Large intestine (tissue), 3 donors: Measurements from ENCODE around the gene NFASC. TPM values are rescaled to one million over a fixed set of nuclear protein-coding genes. Genes with fewer than 3 reads are reported as not detected.

ENCODE experiments used
- DNase-seq, 2 donors: peaks; one replicate each; pipeline versions ENCODE4 v3.0.0 to v3.0.0-alpha.2; 2013
- H3K27ac ChIP-seq: one replicate; pipeline ENCODE4 v1.5.1; 2013; ENCODE audit warnings: low read length
- H3K27me3 ChIP-seq: 2 replicates; pipeline ENCODE4 v1.6.1; 2013; ENCODE audit warnings: low read length; ENCODE audit not compliant: control insufficient read depth, insufficient read depth
- H3K36me3 ChIP-seq: 2 replicates; pipeline ENCODE4 v1.6.1; 2013; ENCODE audit warnings: low read length; ENCODE audit not compliant: control insufficient read depth, insufficient read depth
- H3K4me1 ChIP-seq: one replicate; pipeline ENCODE4 v1.6.1; 2013; ENCODE audit warnings: low read length; ENCODE audit not compliant: control insufficient read depth, insufficient read depth
- H3K4me3 ChIP-seq: one replicate; pipeline ENCODE4 v1.5.1; 2013; ENCODE audit warnings: low read length
- H3K9me3 ChIP-seq: one replicate; pipeline ENCODE4 v1.6.1; 2013; ENCODE audit warnings: mild to moderate bottlenecking, low read depth, low read length, moderate library complexity; ENCODE audit not compliant: control insufficient read depth
- WGBS: methylation state at CpG from one replicate; pipeline ENCODE4 v1.1.5; 2013; ENCODE audit warnings: low lambda C conversion rate; ENCODE audit not compliant: insufficient coverage; 5-methylcytosine and 5-hydroxymethylcytosine counted together
- polyA plus RNA-seq: library from polyadenylated mRNA; unstranded; fragments of 120-200 nt; gene quantifications from one replicate; pipeline ENCODE4 v1.2.1, GENCODE V29; 2013

The NFASC gene
- polyA plus RNA-seq, 1 donor: 10.1 TPM

- no peak for DNase-seq
- no peaks in the 10 kb centered on the region for H3K9me3 ChIP-seq
- H3K27ac ChIP-seq: no peak overlapping the region
- no peaks in the 10 kb centered on the region for H3K36me3 ChIP-seq
- no peak overlapping the region for H3K4me3 ChIP-seq
- peaks cover 80% of the 10 kb centered on the region for H3K27me3 ChIP-seq
- H3K4me1 ChIP-seq: no peaks in the 10 kb centered on the region
- no CpG with 5 or more reads among the region's 5 CpGs for WGBS
These were observed 174.1 kb downstream of the NFASC start for GRCh38 chr1:205044741-205045140.

- Histone ChIP-seq H3K4me1 (no peaks in the 10 kb centered on the region), H3K27me3 (peaks cover 80% of the 10 kb centered on the region), H3K4me3 (no peak overlapping the region), H3K27ac (no peak overlapping the region), H3K9me3 (no peaks in the 10 kb centered on the region), H3K36me3 (no peaks in the 10 kb centered on the region)
- WGBS: 25% methylated on average over 1 of the region's 11 CpGs
- DNase-seq: no peak
These were observed 174.5 kb downstream of the NFASC start for GRCh38 chr1:205045146-205045545.

DNA sequence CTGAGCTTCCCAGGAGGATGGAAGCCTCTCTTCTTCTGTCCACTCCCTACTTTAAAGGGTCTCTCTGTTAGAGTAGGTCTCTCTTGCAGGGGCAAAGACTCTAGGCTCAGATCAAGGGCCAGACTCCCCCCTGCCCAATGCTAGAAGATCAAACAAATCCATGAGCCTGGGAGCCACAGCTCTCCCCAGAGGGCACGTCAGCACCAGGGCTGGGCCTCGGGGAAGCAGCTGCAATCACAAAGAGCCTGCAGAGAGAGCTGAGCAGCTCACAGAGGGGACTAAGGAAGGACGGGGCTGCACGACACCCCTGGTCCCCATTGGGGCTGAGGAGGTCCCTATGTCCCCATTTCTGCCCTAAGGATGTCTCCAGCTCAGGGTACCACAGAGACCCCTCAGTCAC is 176.2 kb downstream of the NFASC start:
- Histone ChIP-seq H3K27ac (no peak overlapping the region), H3K9me3 (no peaks in the 10 kb centered on the region), H3K36me3 (no peaks in the 10 kb centered on the region), H3K27me3 (peaks cover 70% of the 10 kb centered on the region), H3K4me1 (no peaks in the 10 kb centered on the region), H3K4me3 (no peak overlapping the region)
- DNase-seq: no peak
- no CpG with 5 or more reads among the region's 4 CpGs for WGBS

DNA sequence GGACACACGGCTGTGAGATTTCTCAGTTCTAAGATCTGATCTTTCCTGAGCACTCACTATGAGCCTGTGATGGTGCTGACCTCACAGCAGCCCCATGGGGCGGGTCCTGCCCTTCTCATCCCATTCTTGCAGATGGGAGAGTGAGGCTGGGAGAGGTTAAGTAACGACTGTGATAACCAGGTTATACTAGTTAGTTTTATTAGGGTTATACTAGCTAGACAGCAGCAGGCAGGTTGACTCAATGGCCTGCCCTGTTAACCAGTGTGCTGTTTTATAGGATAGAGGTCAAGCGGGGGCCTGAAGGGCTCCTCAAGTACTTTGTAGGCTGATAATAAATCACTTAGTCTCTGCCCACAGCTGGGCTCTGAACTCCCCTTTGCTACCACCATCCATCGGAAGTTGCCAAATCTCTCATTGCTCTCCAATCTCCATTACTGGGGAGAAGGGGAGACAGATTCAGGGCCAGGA is 177.1 kb downstream of the NFASC start:
- peaks cover 62% of the 10 kb centered on the region for H3K27me3 ChIP-seq
- no peak for DNase-seq
- no CpG with 5 or more reads among the region's 5 CpGs for WGBS
- H3K4me3 ChIP-seq: no peak overlapping the region
- no peaks in the 10 kb centered on the region for H3K36me3 ChIP-seq
- H3K4me1 ChIP-seq: no peaks in the 10 kb centered on the region
- H3K9me3 ChIP-seq: no peaks in the 10 kb centered on the region
- H3K27ac ChIP-seq: no peak overlapping the region

DNA sequence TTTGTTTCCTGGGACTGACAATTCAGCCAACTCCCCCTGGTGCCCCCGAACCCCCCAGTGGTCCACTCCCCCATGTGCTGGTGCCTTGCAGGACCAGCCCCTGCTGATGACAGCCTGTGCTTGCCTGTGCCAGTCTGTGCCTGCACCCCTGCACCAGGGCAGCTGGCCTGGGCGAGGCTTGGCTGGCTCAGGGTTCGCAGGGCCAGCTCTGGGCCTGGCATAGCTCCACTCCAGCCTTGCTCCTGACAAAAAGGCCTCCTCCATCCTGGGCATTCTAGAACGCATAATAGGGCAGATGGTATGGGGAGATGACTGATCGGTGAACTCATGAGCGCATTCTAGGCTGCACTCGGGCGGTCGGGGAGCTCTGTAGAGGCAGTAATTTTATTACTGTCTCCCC is 177.7 kb downstream of the NFASC start:
- DNase-seq: no peak
- WGBS: no CpG with 5 or more reads among the region's 9 CpGs
- Histone ChIP-seq H3K9me3 (no peaks in the 10 kb centered on the region), H3K27ac (no peak overlapping the region), H3K4me1 (no peaks in the 10 kb centered on the region), H3K27me3 (peaks cover 59% of the 10 kb centered on the region), H3K36me3 (no peaks in the 10 kb centered on the region), H3K4me3 (no peak overlapping the region)

DNA sequence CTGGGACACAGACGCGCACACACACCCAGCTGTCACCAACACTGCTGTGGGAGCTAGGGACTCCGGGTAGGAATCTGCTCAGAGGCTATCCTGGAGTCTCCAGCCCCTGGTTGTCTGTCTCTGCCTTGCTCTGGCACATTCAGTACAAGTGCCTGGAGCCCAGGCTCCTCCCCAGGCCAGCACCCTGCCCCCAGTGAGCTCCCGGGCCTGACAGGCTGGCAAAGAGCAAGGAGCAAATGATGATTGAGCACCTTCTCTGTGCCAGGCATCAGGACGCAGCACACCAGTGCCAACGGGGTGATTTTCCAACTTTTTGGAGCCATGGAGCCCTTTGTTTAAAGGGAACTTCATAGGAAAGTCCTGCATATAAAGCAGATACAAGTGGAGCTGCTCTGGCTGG is 178.8 kb downstream of the NFASC start:
- H3K27me3 ChIP-seq: peaks cover 48% of the 10 kb centered on the region
- no peak overlapping the region for H3K27ac ChIP-seq
- WGBS: no CpG with 5 or more reads among the region's 6 CpGs
- no peak for DNase-seq
- no peaks in the 10 kb centered on the region for H3K4me1 ChIP-seq
- H3K9me3 ChIP-seq: no peaks in the 10 kb centered on the region
- no peak overlapping the region for H3K4me3 ChIP-seq
- H3K36me3 ChIP-seq: no peaks in the 10 kb centered on the region

DNA sequence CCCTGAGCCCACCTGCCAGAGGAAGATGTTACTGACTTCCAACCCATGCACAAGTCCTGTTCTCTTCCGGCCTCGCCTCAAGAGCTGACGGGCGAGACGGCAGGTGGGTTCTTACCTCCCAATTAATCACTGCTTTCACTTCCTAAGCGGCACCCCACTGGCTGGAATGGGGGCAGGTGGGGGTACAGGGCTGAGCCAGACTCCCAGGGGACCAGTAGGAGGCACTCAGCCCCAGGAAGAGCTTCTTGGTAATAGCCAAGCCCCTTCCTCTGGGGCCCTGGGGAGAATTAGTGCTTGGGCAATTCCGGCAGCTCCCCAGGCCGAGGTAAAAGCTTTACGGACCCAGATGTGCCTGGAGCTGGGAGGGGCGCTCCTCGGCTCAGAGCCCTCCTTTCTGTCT is 182.0 kb downstream of the NFASC start:
- Histone ChIP-seq H3K4me3 (no peak overlapping the region), H3K36me3 (no peaks in the 10 kb centered on the region), H3K27me3 (peaks cover 18% of the 10 kb centered on the region), H3K27ac (no peak overlapping the region), H3K9me3 (no peaks in the 10 kb centered on the region), H3K4me1 (no peaks in the 10 kb centered on the region)
- no peak for DNase-seq
- WGBS: no CpG with 5 or more reads among the region's 11 CpGs

GRCh38 chr1:205053296-205053695 is 182.6 kb downstream of the NFASC start:
- WGBS: no CpG with 5 or more reads among the region's 5 CpGs
- Histone ChIP-seq H3K27ac (no peak overlapping the region), H3K4me1 (no peaks in the 10 kb centered on the region), H3K27me3 (peaks cover 12% of the 10 kb centered on the region), H3K36me3 (no peaks in the 10 kb centered on the region), H3K4me3 (no peak overlapping the region), H3K9me3 (no peaks in the 10 kb centered on the region)
- no peak for DNase-seq

DNA sequence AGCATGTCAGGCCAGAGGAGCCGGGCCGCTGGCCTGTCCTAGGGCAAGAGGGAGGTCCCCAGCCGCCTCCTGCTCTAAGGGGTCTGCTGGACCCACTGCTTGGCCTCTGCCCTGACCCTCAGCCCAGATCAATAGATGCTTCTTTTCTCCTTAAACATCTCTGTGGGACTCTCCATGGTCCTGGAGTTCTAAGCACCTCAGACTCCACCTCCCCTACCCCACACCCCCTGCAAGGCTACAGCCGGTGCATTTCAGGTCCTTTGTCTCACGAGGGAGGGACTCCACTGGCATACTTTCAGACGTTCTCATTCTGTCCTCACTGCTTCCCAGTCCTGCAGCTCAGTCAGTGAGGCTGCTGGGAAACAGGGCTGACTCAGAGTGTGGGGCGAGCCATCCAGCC is 183.4 kb downstream of the NFASC start:
- Histone ChIP-seq H3K4me1 (no peaks in the 10 kb centered on the region), H3K27me3 (peaks cover 7% of the 10 kb centered on the region), H3K36me3 (no peaks in the 10 kb centered on the region), H3K27ac (no peak overlapping the region), H3K9me3 (no peaks in the 10 kb centered on the region), H3K4me3 (no peak overlapping the region)
- DNase-seq: no peak
- WGBS: no CpG with 5 or more reads among the region's 7 CpGs

GRCh38 chr1:205056188-205056611 is 185.5 kb downstream of the NFASC start:
- Histone ChIP-seq H3K36me3 (no peaks in the 10 kb centered on the region), H3K4me1 (no peaks in the 10 kb centered on the region), H3K27me3 (peaks cover 3% of the 10 kb centered on the region), H3K27ac (no peak overlapping the region), H3K4me3 (no peak overlapping the region), H3K9me3 (no peaks in the 10 kb centered on the region)
- WGBS: no CpG with 5 or more reads among the region's 13 CpGs
- no peak for DNase-seq

DNA sequence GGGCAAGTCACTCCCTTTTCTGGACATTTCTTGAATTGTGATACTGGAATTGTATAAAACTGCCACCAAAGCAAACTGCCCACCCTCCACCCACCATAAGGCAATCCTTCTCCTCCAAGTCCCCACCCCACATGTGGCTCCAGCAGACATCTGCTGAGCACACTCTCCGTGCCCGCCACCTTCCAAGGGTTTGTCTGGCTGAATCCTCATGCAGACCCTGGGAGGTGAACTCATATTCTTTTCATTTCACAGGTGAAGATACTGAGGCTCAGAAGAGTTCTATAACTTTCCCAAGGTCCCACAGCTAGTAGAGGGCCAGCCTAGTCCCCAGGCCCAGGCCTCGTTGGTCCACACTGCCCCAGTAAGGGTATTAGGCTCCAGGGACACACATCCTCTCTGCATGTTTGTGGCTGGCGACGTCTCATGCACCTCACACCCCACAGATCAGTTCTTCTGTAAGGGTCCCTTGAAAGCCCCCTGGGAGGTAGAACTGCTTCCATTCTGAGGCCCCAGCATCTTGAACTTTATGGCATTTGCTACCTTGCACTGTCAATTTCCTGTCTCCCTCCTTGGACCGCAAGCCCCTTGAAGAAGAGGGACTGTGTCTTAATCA is 186.4 kb downstream of the NFASC start:
- no peak for DNase-seq

More for the DNA sequence above, 186.4 kb downstream of the NFASC start:
- Histone ChIP-seq H3K4me1 (peaks cover 2% of the 10 kb centered on the region), H3K9me3 (no peaks in the 10 kb centered on the region), H3K36me3 (no peaks in the 10 kb centered on the region), H3K27me3 (no peaks in the 10 kb centered on the region), H3K27ac (no peak overlapping the region), H3K4me3 (no peak overlapping the region)
- WGBS: no CpG with 5 or more reads among the region's 6 CpGs
